Erythroblast (primary cell): ENCODE data around the gene PIAS2.

ENCODE experiments used
- GATA1 ChIP-seq: IDR thresholded peaks from 2 replicates; pipeline ENCODE4 v1.6.1; 2011; ENCODE audit warnings: low read depth, mild to moderate bottlenecking, control low read depth, low read length, moderate library complexity
- POLR2A ChIP-seq: IDR thresholded peaks from 2 replicates; pipeline ENCODE4 v1.6.1; 2011; ENCODE audit warnings: mild to moderate bottlenecking, low read length

GRCh38 chr18:46815661-46816060 is 101.6 kb downstream of the PIAS2 start:
- TF ChIP-seq POLR2A (no peak), GATA1 (no peak)
